ENCODE results near the gene TLE7. TPM values are rescaled to one million over a fixed set of nuclear protein-coding genes. Genes with fewer than 3 reads are reported as not detected.

Gene TLE7
- total and polyA plus RNA-seq, 2 of the 8 experiments (the other 6 are each of a cell fraction or from before 2014, with no cell fraction given) = 0.03 TPM; not detected in 1

DNA sequence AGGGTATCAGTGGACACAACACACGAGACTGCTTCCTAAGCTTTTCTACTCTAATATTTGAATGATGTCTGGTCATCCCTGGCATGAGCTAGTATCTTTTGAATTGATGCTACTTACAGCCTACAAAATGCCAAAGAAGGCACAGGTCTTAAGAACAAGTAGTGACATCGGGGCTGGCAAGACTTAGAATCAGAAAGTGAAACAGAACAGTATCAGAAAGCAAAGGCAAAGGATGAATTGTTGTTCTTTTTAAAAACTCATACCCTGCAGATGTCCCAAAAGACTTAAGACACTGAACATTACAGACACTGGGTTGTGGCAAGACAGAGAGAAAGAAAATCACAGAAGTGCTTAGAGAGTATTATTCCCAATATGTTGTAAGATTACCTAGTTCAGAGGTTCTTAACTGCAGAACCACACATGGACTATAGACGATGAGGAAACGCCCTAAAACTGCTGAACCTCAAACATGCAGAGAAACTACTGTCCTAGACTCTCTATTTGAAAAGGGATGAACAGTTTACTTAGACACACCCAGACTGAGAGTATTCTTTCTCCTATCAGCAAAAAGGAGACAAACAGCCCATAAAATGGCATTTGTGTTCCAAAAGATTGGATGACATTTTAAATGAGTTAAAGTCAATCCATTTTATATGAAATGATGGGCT, 34.7 kb upstream of the TLE7 start:
- Histone ChIP-seq H3K23me2 (ENCODE audit: low read depth, low read length) (no peaks in the 10 kb centered on the region), H3K4me1 (replicated peaks in 1 of 4; ENCODE audit: control insufficient read depth in 3 of 4, insufficient read depth in 4 of 4, low read length in 3 of 4) (no peaks in the 10 kb centered on the region), H3K9me3 (ENCODE audit: insufficient read depth in 2 of 2, low read depth in 1 of 2, low read length in 1 of 2) (no peaks in the 10 kb centered on the region), H3K36me3 (ENCODE audit: control insufficient read depth in 2 of 4, insufficient read depth in 4 of 4, low read length in 3 of 4) (peaks cover 0 to 2% (median 2%) of the 10 kb centered on the region in 4 experiments; a peak in 2 of 8 replicates), H4K91ac (replicated peaks; ENCODE audit: insufficient read length, low read length) (no peak overlapping the region), H3K27me3 (replicated peaks in 1 of 4; ENCODE audit: control insufficient read depth in 3 of 4, extremely low read depth in 1 of 4, insufficient read depth in 3 of 4, low read length in 3 of 4) (no peaks in the 10 kb centered on the region), H3K4ac (replicated peaks; ENCODE audit: insufficient read length, low read depth, low read length) (no peak overlapping the region), H2BK5ac (ENCODE audit: low read depth, low read length) (no peak overlapping the region), H3K79me1 (ENCODE audit: low read depth, low read length) (no peaks in the 10 kb centered on the region; the same call in 1 of the 2 replicates), H2BK20ac (ENCODE audit: low read length) (no peak overlapping the region), H3K56ac (replicated peaks; ENCODE audit: insufficient read length, low read depth, low read length) (no peak overlapping the region), H3K23ac (ENCODE audit: insufficient read length) (no peak overlapping the region), H3K4me3 (ENCODE audit: extremely low read depth in 1 of 4, insufficient read depth in 2 of 4, low read depth in 3 of 4, low read length in 4 of 4) (no peak overlapping the region), H2AK5ac (ENCODE audit: low read depth, low read length) (no peak overlapping the region), H4K8ac (ENCODE audit: extremely low read depth, insufficient read depth, low read length) (no peak overlapping the region), H3K14ac (ENCODE audit: insufficient read length) (no peak overlapping the region), H2BK120ac (replicated peaks; ENCODE audit: low read depth, low read length) (no peak overlapping the region), H3K18ac (ENCODE audit: extremely low read depth, low read length) (no peak overlapping the region), H2BK15ac (ENCODE audit: low read length) (no peak overlapping the region), H2AFZ (ENCODE audit: low read length) (no peak overlapping the region), H3K27ac (ENCODE audit: low read depth, low read length) (no peak overlapping the region), H3K9ac (replicated peaks in 1 of 4; ENCODE audit: extremely low read depth in 1 of 4, low read depth in 3 of 4, low read length in 3 of 4) (no peak overlapping the region), H4K5ac (ENCODE audit: insufficient read length, low read depth, low read length) (no peak overlapping the region), H3K4me2 (ENCODE audit: insufficient read depth in 1 of 2, low read depth in 2 of 2, low read length in 2 of 2) (no peak overlapping the region), H3K79me2 (ENCODE audit: control insufficient read depth in 1 of 2, insufficient read depth in 2 of 2, low read length in 2 of 2) (no peaks in the 10 kb centered on the region), H2BK12ac (ENCODE audit: low read depth, low read length) (no peak overlapping the region), H4K20me1 (replicated peaks in 1 of 2; ENCODE audit: control insufficient read depth in 1 of 2, insufficient read depth in 2 of 2, low read length in 2 of 2) (peaks cover 0 to 2% of the 10 kb centered on the region in 2 experiments)
- ChIA-PET CTCF (ENCODE audit: partially characterized antibody) (interaction anchor here (0.5 to 1.4 kb wide), 3 partner anchors 37 to 134 kb away, joined by 3 to 5 read pairs (median 3); no protein-coding TSS in a partner anchor), POLR2A (ENCODE audit: partially characterized antibody) (interaction anchor here (1.5 kb wide), 1 partner anchor 9 kb away, joined by 3 read pairs; no protein-coding TSS in a partner anchor)
- DNase-seq (ENCODE audit: low read depth in 1 of 2, low spot score in 2 of 2) (no peak), FAIRE-seq (no peak)
- 92% methylated on average over 4 of the region's 4 CpGs; no CpG with 5 or more reads in 1 of the 2 experiments for WGBS, 2 experiments (ENCODE audit: extremely low coverage in 1 of 2, insufficient coverage in 1 of 2, insufficient read length in 1 of 2, insufficient replicate concordance in 2 of 2, low coverage in 1 of 2, low lambda C conversion rate in 2 of 2, missing lambda C conversion rate in 1 of 2)
- TF ChIP-seq JUN (IDR thresholded peaks at IDR 0.05; ENCODE audit: low read depth, low read length) = no peak
- TF ChIP-seq, protein P1, sequence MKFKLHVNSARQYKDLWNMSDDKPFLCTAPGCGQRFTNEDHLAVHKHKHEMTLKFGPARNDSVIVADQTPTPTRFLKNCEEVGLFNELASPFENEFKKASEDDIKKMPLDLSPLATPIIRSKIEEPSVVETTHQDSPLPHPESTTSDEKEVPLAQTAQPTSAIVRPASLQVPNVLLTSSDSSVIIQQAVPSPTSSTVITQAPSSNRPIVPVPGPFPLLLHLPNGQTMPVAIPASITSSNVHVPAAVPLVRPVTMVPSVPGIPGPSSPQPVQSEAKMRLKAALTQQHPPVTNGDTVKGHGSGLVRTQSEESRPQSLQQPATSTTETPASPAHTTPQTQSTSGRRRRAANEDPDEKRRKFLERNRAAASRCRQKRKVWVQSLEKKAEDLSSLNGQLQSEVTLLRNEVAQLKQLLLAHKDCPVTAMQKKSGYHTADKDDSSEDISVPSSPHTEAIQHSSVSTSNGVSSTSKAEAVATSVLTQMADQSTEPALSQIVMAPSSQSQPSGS (IDR thresholded peaks at IDR 0.05; ENCODE audit: low read length) = no peak
- TF ChIP-seq, protein P2, sequence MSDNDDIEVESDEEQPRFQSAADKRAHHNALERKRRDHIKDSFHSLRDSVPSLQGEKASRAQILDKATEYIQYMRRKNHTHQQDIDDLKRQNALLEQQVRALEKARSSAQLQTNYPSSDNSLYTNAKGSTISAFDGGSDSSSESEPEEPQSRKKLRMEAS (IDR thresholded peaks at IDR 0.05) = no peak
- no peak for TF ChIP-seq BACH1 (IDR thresholded peaks at IDR 0.05; ENCODE audit: low read length)
- TF ChIP-seq POLR2A (IDR thresholded peaks at IDR 0.05; ENCODE audit: control extremely low read depth in 1 of 2, low read depth in 2 of 2, low read length in 2 of 2) = no peak
- TF ChIP-seq, protein P3, sequence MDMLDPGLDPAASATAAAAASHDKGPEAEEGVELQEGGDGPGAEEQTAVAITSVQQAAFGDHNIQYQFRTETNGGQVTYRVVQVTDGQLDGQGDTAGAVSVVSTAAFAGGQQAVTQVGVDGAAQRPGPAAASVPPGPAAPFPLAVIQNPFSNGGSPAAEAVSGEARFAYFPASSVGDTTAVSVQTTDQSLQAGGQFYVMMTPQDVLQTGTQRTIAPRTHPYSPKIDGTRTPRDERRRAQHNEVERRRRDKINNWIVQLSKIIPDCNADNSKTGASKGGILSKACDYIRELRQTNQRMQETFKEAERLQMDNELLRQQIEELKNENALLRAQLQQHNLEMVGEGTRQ (IDR thresholded peaks at IDR 0.05; ENCODE audit: low read length) = no peak
- no peak for TF ChIP-seq RNF2 (IDR thresholded peaks at IDR 0.05; ENCODE audit: borderline replicate concordance, low read depth, low read length, missing control alignments, poor library complexity, severe bottlenecking)
